Upper lobe of right lung (tissue), 1 donor: ENCODE measurements around the gene DDX27. TPM values are rescaled to one million over a fixed set of nuclear protein-coding genes. Genes with fewer than 3 reads are reported as not detected.
"Not testable (repeated sequence)": the region's sequence is repeated elsewhere in the genome, so short reads cannot be mapped to it uniquely, and the experiment has no call there.

Experiments
- ATAC-seq: fragments of 200-7000 bp; cut with Tn5 transposase; one replicate; pipeline ENCODE4 v1.9.1; 2020; ENCODE audit warnings: mild to moderate bottlenecking, moderate library complexity
- DNase-seq: peaks from one replicate; pipeline ENCODE4 v3.0.0-alpha.2; 2020
- H3K27ac ChIP-seq: fragments of 200-600 bp; one replicate; pipeline ENCODE4 v1.8.0; 2022
- H3K27me3 ChIP-seq: fragments of 200-600 bp; one replicate; pipeline ENCODE4 v1.8.0; 2022; ENCODE audit warnings: mild to moderate bottlenecking
- H3K36me3 ChIP-seq: fragments of 200-600 bp; one replicate; pipeline ENCODE4 v1.8.0; 2022
- H3K4me1 ChIP-seq: fragments of 200-600 bp; one replicate; pipeline ENCODE4 v1.8.0; 2022
- H3K4me3 ChIP-seq: fragments of 200-600 bp; one replicate; pipeline ENCODE4 v1.8.0; 2022; ENCODE audit warnings: mild to moderate bottlenecking
- H3K9me3 ChIP-seq: fragments of 200-600 bp; one replicate; pipeline ENCODE4 v1.8.0; 2022
- intact Hi-C: fragments of 100-400 bp; cut with DNase I; formaldehyde crosslinking; loops from one replicate; pipeline ENCODE4 v1.11.0; 2022
- total RNA-seq: library from RNA; stranded (reverse); fragmentation: NEBNext Ultra II Directional; extraction: Animal tissue kit (Norgen Biotek cat#: 25700); gene quantifications from one replicate; pipeline ENCODE4 v1.2.1, GENCODE V29; 2021
- TF ChIP-seq, protein P1 (sequence below): fragments of 200-600 bp; IDR thresholded peaks from one replicate; pipeline ENCODE4 v1.8.0; 2022; ENCODE audit warnings: antibody characterized with exemption
- donor health status: DM: no; HTN: yes; CAD: no; lungs with severe emphysema.

The DDX27 gene
- total RNA-seq, 1 donor from 2014 or later: 25.9 TPM

- Histone ChIP-seq H3K27me3 (no peaks in the 10 kb centered on the region), H3K27ac (no peak overlapping the region), H3K9me3 (no peaks in the 10 kb centered on the region), H3K4me3 (no peak overlapping the region), H3K4me1 (peaks cover 45% of the 10 kb centered on the region), H3K36me3 (peaks cover 7% of the 10 kb centered on the region)
- ATAC-seq (no peak), DNase-seq (no peak)
- intact Hi-C loops: no loop called here
- TF ChIP-seq, protein P1, sequence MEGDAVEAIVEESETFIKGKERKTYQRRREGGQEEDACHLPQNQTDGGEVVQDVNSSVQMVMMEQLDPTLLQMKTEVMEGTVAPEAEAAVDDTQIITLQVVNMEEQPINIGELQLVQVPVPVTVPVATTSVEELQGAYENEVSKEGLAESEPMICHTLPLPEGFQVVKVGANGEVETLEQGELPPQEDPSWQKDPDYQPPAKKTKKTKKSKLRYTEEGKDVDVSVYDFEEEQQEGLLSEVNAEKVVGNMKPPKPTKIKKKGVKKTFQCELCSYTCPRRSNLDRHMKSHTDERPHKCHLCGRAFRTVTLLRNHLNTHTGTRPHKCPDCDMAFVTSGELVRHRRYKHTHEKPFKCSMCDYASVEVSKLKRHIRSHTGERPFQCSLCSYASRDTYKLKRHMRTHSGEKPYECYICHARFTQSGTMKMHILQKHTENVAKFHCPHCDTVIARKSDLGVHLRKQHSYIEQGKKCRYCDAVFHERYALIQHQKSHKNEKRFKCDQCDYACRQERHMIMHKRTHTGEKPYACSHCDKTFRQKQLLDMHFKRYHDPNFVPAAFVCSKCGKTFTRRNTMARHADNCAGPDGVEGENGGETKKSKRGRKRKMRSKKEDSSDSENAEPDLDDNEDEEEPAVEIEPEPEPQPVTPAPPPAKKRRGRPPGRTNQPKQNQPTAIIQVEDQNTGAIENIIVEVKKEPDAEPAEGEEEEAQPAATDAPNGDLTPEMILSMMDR: no peak
Measured at GRCh38 chr20:49185071-49185761, 34.0 kb upstream of the DDX27 start.

GRCh38 chr20:49186535-49187329 is 32.5 kb upstream of the DDX27 start:
- peaks cover 36% of the 10 kb centered on the region for H3K4me1 ChIP-seq
- DNase-seq (peak; percentile 68), ATAC-seq (peak; percentile 21)
- peak overlapping the region; percentile 82 for H3K27ac ChIP-seq
- TF ChIP-seq, protein P1: no peak
- intact Hi-C loops: no loop called here
- no peaks in the 10 kb centered on the region for H3K27me3 ChIP-seq
- H3K4me3 ChIP-seq: peak overlapping the region; percentile 80
- H3K9me3 ChIP-seq: no peaks in the 10 kb centered on the region
- H3K36me3 ChIP-seq: peaks cover 7% of the 10 kb centered on the region

- intact Hi-C loops: no loop called here
- TF ChIP-seq, protein P1: no peak
- Histone ChIP-seq H3K27ac (peak overlapping the region; percentile 82), H3K9me3 (no peaks in the 10 kb centered on the region), H3K4me1 (peaks cover 30% of the 10 kb centered on the region), H3K4me3 (peak overlapping the region; percentile 80), H3K27me3 (no peaks in the 10 kb centered on the region), H3K36me3 (peaks cover 7% of the 10 kb centered on the region)
- ATAC-seq (no peak), DNase-seq (peak; percentile 43)
Measured at GRCh38 chr20:49187330-49187850, 31.8 kb upstream of the DDX27 start.

- TF ChIP-seq, protein P1: no peak
- Histone ChIP-seq H3K27me3 (no peaks in the 10 kb centered on the region), H3K36me3 (peaks cover 7% of the 10 kb centered on the region), H3K4me3 (peak within 1 kb of the TSS; percentile 80), H3K4me1 (peaks cover 26% of the 10 kb centered on the region), H3K27ac (peak within 1 kb of the TSS; percentile 82), H3K9me3 (no peaks in the 10 kb centered on the region)
- peak; percentile 98 for DNase-seq
- ATAC-seq: peak; percentile 99
- intact Hi-C loops: no loop called here
Measured at GRCh38 chr20:49187851-49188641, 31.2 kb upstream of the DDX27 start, which contains the start of gene STAU1. TSS of gene STAU1 (minus strand) at chr20:49188334. CDS start at chr20:49166201, 22,133 bp downstream.

DNA sequence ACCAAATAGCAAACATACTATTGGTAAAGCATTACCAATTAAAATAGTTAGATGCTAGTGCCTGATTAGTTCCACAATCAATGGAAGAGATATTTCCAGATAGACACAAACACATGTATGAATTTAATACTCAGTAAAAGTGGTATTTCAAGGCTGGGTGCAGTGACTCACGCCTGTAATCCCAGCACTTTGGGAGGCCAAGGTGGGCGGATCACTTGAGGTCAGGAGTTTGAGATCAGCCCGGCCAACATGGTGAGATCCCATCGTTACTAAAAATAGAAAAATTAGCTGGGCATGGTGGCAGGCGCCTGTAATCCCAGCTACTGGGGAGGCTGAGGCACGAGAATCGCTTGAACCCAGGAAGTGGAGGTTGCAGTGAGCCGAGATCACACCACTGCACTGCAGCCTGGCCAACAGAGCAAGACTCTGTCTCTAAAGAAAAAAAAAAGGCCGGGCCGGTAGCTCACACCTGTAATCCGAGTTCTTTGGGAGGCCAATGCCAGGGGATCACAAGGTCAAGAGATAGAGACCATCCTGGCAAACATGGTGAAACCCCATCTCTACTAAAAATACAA is 26.2 kb upstream of the DDX27 start:
- H3K27me3 ChIP-seq, H3K4me1 ChIP-seq, DNase-seq, H3K36me3 ChIP-seq, H3K27ac ChIP-seq, H3K4me3 ChIP-seq, ATAC-seq, H3K9me3 ChIP-seq, intact Hi-C loops: not testable (repeated sequence)
